Testis (tissue), 2 donors: ENCODE results near the gene ADCY5.

Experiments used
- CTCF ChIP-seq, 3 experiments: fragments of 450-650 bp in 2 of 3; fragments of 200-600 bp in 1 of 3; sonication (generic) in 1 of 3; IDR thresholded peaks; one replicate each; pipeline ENCODE4 v1.5.1; 2016 to 2019; ENCODE audit warnings: antibody characterized with exemption in 3 of 3, mild to moderate bottlenecking in 2 of 3, moderate library complexity in 1 of 3
- POLR2A ChIP-seq: fragments of 450-650 bp; IDR thresholded peaks from one replicate; pipeline ENCODE4 v1.6.1; 2017; ENCODE audit warnings: antibody characterized with exemption, mild to moderate bottlenecking, moderate library complexity

GRCh38 chr3:123350971-123351370, 97.9 kb downstream of the ADCY5 start:
- TF ChIP-seq CTCF (IDR thresholded peaks at IDR 0.05): no peak
- no peak for TF ChIP-seq POLR2A
